ENCODE results near the gene NANP. TPM values are rescaled to one million over a fixed set of nuclear protein-coding genes. Genes with fewer than 3 reads are reported as not detected.

The NANP gene
- total and polyA plus RNA-seq, 2 of the 13 experiments (the other 11 are each of a cell fraction or from before 2014, with no cell fraction given) = 8.9 to 21.5 TPM

- TF ChIP-seq, protein P1, sequence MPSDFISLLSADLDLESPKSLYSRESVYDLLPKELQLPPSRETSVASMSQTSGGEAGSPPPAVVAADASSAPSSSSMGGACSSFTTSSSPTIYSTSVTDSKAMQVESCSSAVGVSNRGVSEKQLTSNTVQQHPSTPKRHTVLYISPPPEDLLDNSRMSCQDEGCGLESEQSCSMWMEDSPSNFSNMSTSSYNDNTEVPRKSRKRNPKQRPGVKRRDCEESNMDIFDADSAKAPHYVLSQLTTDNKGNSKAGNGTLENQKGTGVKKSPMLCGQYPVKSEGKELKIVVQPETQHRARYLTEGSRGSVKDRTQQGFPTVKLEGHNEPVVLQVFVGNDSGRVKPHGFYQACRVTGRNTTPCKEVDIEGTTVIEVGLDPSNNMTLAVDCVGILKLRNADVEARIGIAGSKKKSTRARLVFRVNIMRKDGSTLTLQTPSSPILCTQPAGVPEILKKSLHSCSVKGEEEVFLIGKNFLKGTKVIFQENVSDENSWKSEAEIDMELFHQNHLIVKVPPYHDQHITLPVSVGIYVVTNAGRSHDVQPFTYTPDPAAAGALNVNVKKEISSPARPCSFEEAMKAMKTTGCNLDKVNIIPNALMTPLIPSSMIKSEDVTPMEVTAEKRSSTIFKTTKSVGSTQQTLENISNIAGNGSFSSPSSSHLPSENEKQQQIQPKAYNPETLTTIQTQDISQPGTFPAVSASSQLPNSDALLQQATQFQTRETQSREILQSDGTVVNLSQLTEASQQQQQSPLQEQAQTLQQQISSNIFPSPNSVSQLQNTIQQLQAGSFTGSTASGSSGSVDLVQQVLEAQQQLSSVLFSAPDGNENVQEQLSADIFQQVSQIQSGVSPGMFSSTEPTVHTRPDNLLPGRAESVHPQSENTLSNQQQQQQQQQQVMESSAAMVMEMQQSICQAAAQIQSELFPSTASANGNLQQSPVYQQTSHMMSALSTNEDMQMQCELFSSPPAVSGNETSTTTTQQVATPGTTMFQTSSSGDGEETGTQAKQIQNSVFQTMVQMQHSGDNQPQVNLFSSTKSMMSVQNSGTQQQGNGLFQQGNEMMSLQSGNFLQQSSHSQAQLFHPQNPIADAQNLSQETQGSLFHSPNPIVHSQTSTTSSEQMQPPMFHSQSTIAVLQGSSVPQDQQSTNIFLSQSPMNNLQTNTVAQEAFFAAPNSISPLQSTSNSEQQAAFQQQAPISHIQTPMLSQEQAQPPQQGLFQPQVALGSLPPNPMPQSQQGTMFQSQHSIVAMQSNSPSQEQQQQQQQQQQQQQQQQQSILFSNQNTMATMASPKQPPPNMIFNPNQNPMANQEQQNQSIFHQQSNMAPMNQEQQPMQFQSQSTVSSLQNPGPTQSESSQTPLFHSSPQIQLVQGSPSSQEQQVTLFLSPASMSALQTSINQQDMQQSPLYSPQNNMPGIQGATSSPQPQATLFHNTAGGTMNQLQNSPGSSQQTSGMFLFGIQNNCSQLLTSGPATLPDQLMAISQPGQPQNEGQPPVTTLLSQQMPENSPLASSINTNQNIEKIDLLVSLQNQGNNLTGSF (CRISPR knock-in tag; IDR thresholded peaks at IDR 0.05) = no peak
- TF ChIP-seq ZNF292 (CRISPR knock-in tag; IDR thresholded peaks at IDR 0.05; ENCODE audit: borderline replicate concordance, low read depth) = peak; percentile 85; the same call in 1 of the 2 replicates
- TF ChIP-seq ATF7-NPFF (CRISPR knock-in tag; IDR thresholded peaks at IDR 0.05; ENCODE audit: low read depth) = no peak
- TF ChIP-seq, protein P2, sequence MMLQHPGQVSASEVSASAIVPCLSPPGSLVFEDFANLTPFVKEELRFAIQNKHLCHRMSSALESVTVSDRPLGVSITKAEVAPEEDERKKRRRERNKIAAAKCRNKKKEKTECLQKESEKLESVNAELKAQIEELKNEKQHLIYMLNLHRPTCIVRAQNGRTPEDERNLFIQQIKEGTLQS (CRISPR knock-in tag; IDR thresholded peaks at IDR 0.05) = 0 out of 2 replicates have a peak, but pooled peaks have one; percentile 10
- no peak; the same call in 1 of the 2 replicates for TF ChIP-seq ZNF225 (CRISPR knock-in tag; IDR thresholded peaks at IDR 0.05)
- 0 out of 2 replicates have a peak, but pooled peaks have one; percentile 34 for TF ChIP-seq ZBTB21 (CRISPR knock-in tag; IDR thresholded peaks at IDR 0.05)
- no peak for TF ChIP-seq ZNF383 (CRISPR knock-in tag; IDR thresholded peaks at IDR 0.05; ENCODE audit: borderline replicate concordance)
- TF ChIP-seq SPEN (CRISPR knock-in tag; IDR thresholded peaks at IDR 0.05; ENCODE audit: low read depth) = 0 out of 2 replicates have a peak, but pooled peaks have one; percentile 9
- no peak for TF ChIP-seq NFYB (CRISPR knock-in tag; IDR thresholded peaks at IDR 0.05)
- TF ChIP-seq NFATC3 (CRISPR knock-in tag; IDR thresholded peaks at IDR 0.05) = no peak
- no peak for TF ChIP-seq TMF1 (CRISPR knock-in tag; IDR thresholded peaks at IDR 0.05; ENCODE audit: low read depth)
- TF ChIP-seq, protein P3, sequence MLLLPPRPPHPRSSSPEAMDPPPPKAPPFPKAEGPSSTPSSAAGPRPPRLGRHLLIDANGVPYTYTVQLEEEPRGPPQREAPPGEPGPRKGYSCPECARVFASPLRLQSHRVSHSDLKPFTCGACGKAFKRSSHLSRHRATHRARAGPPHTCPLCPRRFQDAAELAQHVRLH (CRISPR knock-in tag; IDR thresholded peaks at IDR 0.05; ENCODE audit: borderline replicate concordance, low read depth) = no peak
- TF ChIP-seq, protein P4, sequence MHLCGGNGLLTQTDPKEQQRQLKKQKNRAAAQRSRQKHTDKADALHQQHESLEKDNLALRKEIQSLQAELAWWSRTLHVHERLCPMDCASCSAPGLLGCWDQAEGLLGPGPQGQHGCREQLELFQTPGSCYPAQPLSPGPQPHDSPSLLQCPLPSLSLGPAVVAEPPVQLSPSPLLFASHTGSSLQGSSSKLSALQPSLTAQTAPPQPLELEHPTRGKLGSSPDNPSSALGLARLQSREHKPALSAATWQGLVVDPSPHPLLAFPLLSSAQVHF (CRISPR knock-in tag; IDR thresholded peaks at IDR 0.05) = no peak
- no peak for TF ChIP-seq SRF (IDR thresholded peaks at IDR 0.05; ENCODE audit: low read depth, low read length)
- TF ChIP-seq TFE3 (CRISPR knock-in tag; IDR thresholded peaks at IDR 0.05) = peak; percentile 40; the same call in 1 of the 2 replicates
- 0 out of 2 replicates have a peak, but pooled peaks have one; percentile 9 for TF ChIP-seq ZNF629 (CRISPR knock-in tag; conservative IDR thresholded peaks at IDR 0.05)
- no peak for TF ChIP-seq IRX3 (CRISPR knock-in tag; IDR thresholded peaks at IDR 0.05; ENCODE audit: borderline replicate concordance, low read depth)
- no peak for TF ChIP-seq PBX2 (CRISPR knock-in tag; IDR thresholded peaks at IDR 0.05)
- no peak for TF ChIP-seq REXO4 (CRISPR knock-in tag; IDR thresholded peaks at IDR 0.05; ENCODE audit: borderline replicate concordance)
- TF ChIP-seq KDM5A (IDR thresholded peaks at IDR 0.05; ENCODE audit: borderline replicate concordance, low read length) = no peak
These were observed 44.6 kb downstream of the NANP start (continued) for GRCh38 chr20:25579081-25579770.

Data from HepG2 (cell line).